T-helper 1 cell treated with Interleukin-12 subunit alpha and Interleukin-12 subunit beta and Interleukin-4 antibody, amounts not matched to agents 30 μg/mL and 1 μg/mL, for 36 hours (primary cell): ENCODE measurements around the gene TMEM132E.

Experiments
- H3K27ac Mint-ChIP-seq: one replicate; pipeline ENCODE4 v1.8.0; 2021; ENCODE audit warnings: mild to moderate bottlenecking, mixed read lengths
- H3K27me3 Mint-ChIP-seq: one replicate; pipeline ENCODE4 v1.8.0; 2021; ENCODE audit warnings: low read depth, mixed read lengths
- H3K36me3 Mint-ChIP-seq: one replicate; pipeline ENCODE4 v1.8.0; 2021; ENCODE audit warnings: low read depth, mixed read lengths
- H3K4me1 Mint-ChIP-seq: one replicate; pipeline ENCODE4 v1.8.0; 2021; ENCODE audit warnings: low read depth, mixed read lengths
- H3K4me3 Mint-ChIP-seq: one replicate; pipeline ENCODE4 v1.8.0; 2021; ENCODE audit warnings: mild to moderate bottlenecking, moderate library complexity, mixed read lengths
- H3K9me3 Mint-ChIP-seq: one replicate; pipeline ENCODE4 v1.8.0; 2021; ENCODE audit warnings: mixed read lengths

The TMEM132E gene

GRCh38 chr17:34667656-34668055 is 88.3 kb downstream of the TMEM132E start:
- Mint-ChIP-seq H3K36me3 (no peaks in the 10 kb centered on the region), H3K27ac (no peak overlapping the region), H3K4me1 (no peaks in the 10 kb centered on the region), H3K27me3 (no peaks in the 10 kb centered on the region), H3K4me3 (no peak overlapping the region), H3K9me3 (no peaks in the 10 kb centered on the region)

DNA sequence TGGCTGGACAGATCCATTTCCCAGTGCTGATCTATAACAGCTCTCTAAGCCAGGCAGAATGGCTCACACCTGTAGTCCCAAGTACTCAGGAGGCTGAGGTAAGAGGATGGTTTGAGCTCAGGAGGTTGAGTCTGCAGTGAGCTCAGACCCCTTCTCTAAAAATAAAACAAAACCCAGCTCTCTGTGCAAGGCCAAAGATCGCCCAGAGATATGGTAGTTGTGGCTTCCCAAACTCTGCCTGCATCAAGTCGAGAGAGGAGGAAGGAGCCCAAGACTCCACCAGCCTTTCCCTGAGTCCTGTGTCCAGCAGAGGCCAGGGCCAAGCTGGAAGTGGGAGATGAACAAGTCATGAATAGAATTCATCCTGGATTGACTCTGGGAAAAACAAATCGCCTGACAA is 88.8 kb downstream of the TMEM132E start:
- H3K27ac Mint-ChIP-seq, result no peak overlapping the region
- H3K9me3 Mint-ChIP-seq, result no peaks in the 10 kb centered on the region
- no peak overlapping the region for H3K4me3 Mint-ChIP-seq
- no peaks in the 10 kb centered on the region for H3K4me1 Mint-ChIP-seq
- no peaks in the 10 kb centered on the region for H3K27me3 Mint-ChIP-seq
- H3K36me3 Mint-ChIP-seq, result no peaks in the 10 kb centered on the region

DNA sequence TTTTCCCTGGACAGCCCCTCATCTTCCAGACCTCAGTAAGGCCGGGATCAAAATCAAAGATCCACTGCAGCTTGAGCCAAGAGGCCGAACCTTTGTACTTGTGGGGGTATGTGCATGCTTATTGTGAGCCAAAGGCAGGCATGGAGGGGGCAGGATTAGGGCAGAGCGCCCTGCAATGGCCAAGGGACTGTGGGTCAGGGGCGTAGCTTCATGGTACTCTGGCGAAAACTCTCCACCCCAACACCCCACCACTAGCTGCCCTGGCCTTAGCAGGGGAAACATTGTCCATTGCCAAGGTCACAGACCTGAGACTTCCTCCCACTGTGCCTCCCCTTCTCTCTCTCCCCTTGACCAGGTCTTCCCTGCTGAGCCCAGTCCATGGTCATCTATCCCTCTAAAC is 90.1 kb downstream of the TMEM132E start:
- no peaks in the 10 kb centered on the region for H3K36me3 Mint-ChIP-seq
- H3K27me3 Mint-ChIP-seq, result no peaks in the 10 kb centered on the region
- no peak overlapping the region for H3K4me3 Mint-ChIP-seq
- H3K9me3 Mint-ChIP-seq, result no peaks in the 10 kb centered on the region
- H3K4me1 Mint-ChIP-seq, result no peaks in the 10 kb centered on the region
- H3K27ac Mint-ChIP-seq, result no peak overlapping the region

GRCh38 chr17:34670618-34671017 is 91.2 kb downstream of the TMEM132E start:
- H3K27me3 Mint-ChIP-seq, result no peaks in the 10 kb centered on the region
- no peak overlapping the region for H3K27ac Mint-ChIP-seq
- H3K9me3 Mint-ChIP-seq, result no peaks in the 10 kb centered on the region
- no peaks in the 10 kb centered on the region for H3K36me3 Mint-ChIP-seq
- no peak overlapping the region for H3K4me3 Mint-ChIP-seq
- H3K4me1 Mint-ChIP-seq, result no peaks in the 10 kb centered on the region

- Mint-ChIP-seq H3K36me3 (no peaks in the 10 kb centered on the region), H3K27ac (no peak overlapping the region), H3K27me3 (no peaks in the 10 kb centered on the region), H3K9me3 (no peaks in the 10 kb centered on the region), H3K4me3 (no peak overlapping the region), H3K4me1 (no peaks in the 10 kb centered on the region)
Observed at GRCh38 chr17:34671191-34671590, 91.8 kb downstream of the TMEM132E start.

GRCh38 chr17:34672176-34672785 is 92.9 kb downstream of the TMEM132E start:
- H3K27me3 Mint-ChIP-seq, result no peaks in the 10 kb centered on the region
- no peaks in the 10 kb centered on the region for H3K36me3 Mint-ChIP-seq
- H3K4me1 Mint-ChIP-seq, result no peaks in the 10 kb centered on the region
- no peak overlapping the region for H3K4me3 Mint-ChIP-seq
- no peak overlapping the region for H3K27ac Mint-ChIP-seq
- H3K9me3 Mint-ChIP-seq, result no peaks in the 10 kb centered on the region

DNA sequence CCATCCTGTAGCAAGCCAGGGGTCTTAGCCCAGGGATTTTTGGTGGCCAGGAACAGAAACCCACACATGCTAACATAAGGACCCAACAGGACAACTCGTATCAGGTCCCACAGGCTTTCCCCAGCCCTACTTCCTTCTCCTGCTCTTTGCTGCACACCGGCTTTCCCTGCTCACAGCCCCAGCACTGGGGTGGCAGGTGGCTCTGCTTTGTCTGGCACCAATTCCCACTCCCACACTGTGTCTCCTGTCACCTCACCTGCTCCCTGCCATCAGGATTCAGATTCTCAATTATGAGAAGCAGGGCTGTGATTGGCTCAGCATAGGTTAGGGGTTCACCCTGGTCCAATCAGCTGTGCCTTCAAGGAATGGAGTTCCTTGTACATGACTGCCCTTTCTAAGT is 94.1 kb downstream of the TMEM132E start:
- no peaks in the 10 kb centered on the region for H3K36me3 Mint-ChIP-seq
- H3K4me1 Mint-ChIP-seq, result no peaks in the 10 kb centered on the region

GRCh38 chr17:34673995-34674890 is 94.9 kb downstream of the TMEM132E start:
- Mint-ChIP-seq H3K36me3 (no peaks in the 10 kb centered on the region), H3K27ac (no peak overlapping the region), H3K27me3 (no peaks in the 10 kb centered on the region), H3K4me1 (no peaks in the 10 kb centered on the region), H3K4me3 (no peak overlapping the region), H3K9me3 (no peaks in the 10 kb centered on the region)

More for the DNA sequence above, 94.1 kb downstream of the TMEM132E start:
- Mint-ChIP-seq H3K27ac (no peak overlapping the region), H3K27me3 (no peaks in the 10 kb centered on the region), H3K9me3 (no peaks in the 10 kb centered on the region), H3K4me3 (no peak overlapping the region)

DNA sequence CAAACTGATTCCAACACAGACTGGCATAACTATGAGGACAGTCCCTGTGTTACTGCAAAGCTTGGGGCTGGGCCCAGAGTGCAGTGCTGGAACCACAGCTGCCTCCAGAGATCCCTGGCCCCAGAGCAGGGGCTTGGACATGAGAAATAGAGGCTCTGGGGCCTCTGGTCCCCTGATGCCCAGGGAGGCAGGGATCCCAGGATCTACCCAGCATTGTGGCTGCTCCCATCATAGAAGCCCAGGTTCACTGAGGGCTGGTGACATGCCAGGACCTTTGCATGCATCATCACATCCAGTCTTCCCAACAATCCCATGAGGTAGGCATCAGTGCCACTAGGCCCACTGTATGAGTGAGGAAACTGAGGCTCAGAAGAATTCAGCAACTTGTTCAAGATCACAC is 95.8 kb downstream of the TMEM132E start:
- Mint-ChIP-seq H3K27me3 (no peaks in the 10 kb centered on the region), H3K27ac (no peak overlapping the region), H3K9me3 (no peaks in the 10 kb centered on the region), H3K36me3 (no peaks in the 10 kb centered on the region), H3K4me1 (no peaks in the 10 kb centered on the region), H3K4me3 (no peak overlapping the region)

- no peaks in the 10 kb centered on the region for H3K4me1 Mint-ChIP-seq
- no peaks in the 10 kb centered on the region for H3K9me3 Mint-ChIP-seq
- H3K27me3 Mint-ChIP-seq, result no peaks in the 10 kb centered on the region
- no peaks in the 10 kb centered on the region for H3K36me3 Mint-ChIP-seq
- no peak overlapping the region for H3K27ac Mint-ChIP-seq
- no peak overlapping the region for H3K4me3 Mint-ChIP-seq
Observed at GRCh38 chr17:34675605-34676004, 96.2 kb downstream of the TMEM132E start.

GRCh38 chr17:34680151-34680550 is 100.8 kb downstream of the TMEM132E start:
- Mint-ChIP-seq H3K27ac (no peak overlapping the region), H3K27me3 (no peaks in the 10 kb centered on the region), H3K4me1 (no peaks in the 10 kb centered on the region), H3K36me3 (no peaks in the 10 kb centered on the region), H3K9me3 (no peaks in the 10 kb centered on the region), H3K4me3 (no peak overlapping the region)

DNA sequence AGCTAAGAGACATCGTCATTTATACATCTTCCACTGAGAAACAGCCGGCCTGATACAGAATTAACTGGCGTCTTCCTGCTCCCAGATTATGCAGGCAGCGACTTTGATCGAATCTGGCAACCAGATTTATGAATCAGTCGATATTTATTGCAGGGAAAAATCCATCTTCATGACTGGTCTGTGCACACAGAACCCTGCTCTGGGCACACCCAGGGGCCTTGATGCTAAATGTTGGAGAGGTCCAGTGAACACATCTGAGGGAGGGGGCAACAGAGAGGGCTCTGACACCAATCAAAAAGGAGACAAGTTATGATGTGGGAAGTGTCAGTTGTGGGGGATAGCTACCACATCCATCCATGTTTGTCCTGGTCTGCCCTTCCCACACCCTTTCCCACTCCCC is 102.9 kb downstream of the TMEM132E start:
- Mint-ChIP-seq H3K36me3 (no peaks in the 10 kb centered on the region), H3K27me3 (no peaks in the 10 kb centered on the region), H3K4me1 (no peaks in the 10 kb centered on the region), H3K27ac (no peak overlapping the region), H3K4me3 (no peak overlapping the region), H3K9me3 (no peaks in the 10 kb centered on the region)

- H3K4me3 Mint-ChIP-seq, result no peak overlapping the region
- H3K4me1 Mint-ChIP-seq, result no peaks in the 10 kb centered on the region
- no peaks in the 10 kb centered on the region for H3K36me3 Mint-ChIP-seq
- no peaks in the 10 kb centered on the region for H3K9me3 Mint-ChIP-seq
- H3K27ac Mint-ChIP-seq, result no peak overlapping the region
- peaks cover 4% of the 10 kb centered on the region for H3K27me3 Mint-ChIP-seq
Observed at GRCh38 chr17:34683390-34683789, 104.0 kb downstream of the TMEM132E start.
